Omental fat pad (tissue), 4 donors: ENCODE measurements around the gene SRR. TPM values are rescaled to one million over a fixed set of nuclear protein-coding genes. Genes with fewer than 3 reads are reported as not detected.

Source experiments
- ATAC-seq: fragments of 150-250 bp; one replicate; pipeline ENCODE4 v1.9.1; 2016; ENCODE audit warnings: mild to moderate bottlenecking, moderate library complexity; ENCODE audit not compliant: low FRiP score
- DNase-seq: peaks from one replicate; pipeline ENCODE4 v3.0.0-alpha.2; 2019; ENCODE audit warnings: low spot score
- total RNA-seq, 4 donors: library from RNA; depleted of rRNA; stranded (reverse); fragments of >200 nt; gene quantifications; one replicate each; pipeline ENCODE4 v1.1.0, GENCODE V29; 2016
- TF ChIP-seq, protein P1 (sequence below), 3 donors: fragments of 450-650 bp; IDR thresholded peaks; one replicate each; pipeline ENCODE4 v1.5.1; 2016 to 2017; ENCODE audit warnings: antibody characterized with exemption in 3 of 3, mild to moderate bottlenecking in 3 of 3, moderate library complexity in 2 of 3

Gene SRR
- total RNA-seq, 4 donors from 2014 or later, result 5.0 to 14.9 (median 7.2) TPM

- DNase-seq (no peak), ATAC-seq (no peak)
- TF ChIP-seq, protein P1, sequence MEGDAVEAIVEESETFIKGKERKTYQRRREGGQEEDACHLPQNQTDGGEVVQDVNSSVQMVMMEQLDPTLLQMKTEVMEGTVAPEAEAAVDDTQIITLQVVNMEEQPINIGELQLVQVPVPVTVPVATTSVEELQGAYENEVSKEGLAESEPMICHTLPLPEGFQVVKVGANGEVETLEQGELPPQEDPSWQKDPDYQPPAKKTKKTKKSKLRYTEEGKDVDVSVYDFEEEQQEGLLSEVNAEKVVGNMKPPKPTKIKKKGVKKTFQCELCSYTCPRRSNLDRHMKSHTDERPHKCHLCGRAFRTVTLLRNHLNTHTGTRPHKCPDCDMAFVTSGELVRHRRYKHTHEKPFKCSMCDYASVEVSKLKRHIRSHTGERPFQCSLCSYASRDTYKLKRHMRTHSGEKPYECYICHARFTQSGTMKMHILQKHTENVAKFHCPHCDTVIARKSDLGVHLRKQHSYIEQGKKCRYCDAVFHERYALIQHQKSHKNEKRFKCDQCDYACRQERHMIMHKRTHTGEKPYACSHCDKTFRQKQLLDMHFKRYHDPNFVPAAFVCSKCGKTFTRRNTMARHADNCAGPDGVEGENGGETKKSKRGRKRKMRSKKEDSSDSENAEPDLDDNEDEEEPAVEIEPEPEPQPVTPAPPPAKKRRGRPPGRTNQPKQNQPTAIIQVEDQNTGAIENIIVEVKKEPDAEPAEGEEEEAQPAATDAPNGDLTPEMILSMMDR (IDR thresholded peaks at IDR 0.05), result no peak
Observed at GRCh38 chr17:2344528-2344927, 40.8 kb downstream of the SRR start.

- TF ChIP-seq, protein P1 (IDR thresholded peaks at IDR 0.05), result no peak
- no peak for DNase-seq
- no peak for ATAC-seq
Observed at GRCh38 chr17:2346475-2346874, 42.7 kb downstream of the SRR start.

GRCh38 chr17:2347805-2348685 is 44.3 kb downstream of the SRR start:
- ATAC-seq (peak; percentile 77), DNase-seq (no peak)

DNA sequence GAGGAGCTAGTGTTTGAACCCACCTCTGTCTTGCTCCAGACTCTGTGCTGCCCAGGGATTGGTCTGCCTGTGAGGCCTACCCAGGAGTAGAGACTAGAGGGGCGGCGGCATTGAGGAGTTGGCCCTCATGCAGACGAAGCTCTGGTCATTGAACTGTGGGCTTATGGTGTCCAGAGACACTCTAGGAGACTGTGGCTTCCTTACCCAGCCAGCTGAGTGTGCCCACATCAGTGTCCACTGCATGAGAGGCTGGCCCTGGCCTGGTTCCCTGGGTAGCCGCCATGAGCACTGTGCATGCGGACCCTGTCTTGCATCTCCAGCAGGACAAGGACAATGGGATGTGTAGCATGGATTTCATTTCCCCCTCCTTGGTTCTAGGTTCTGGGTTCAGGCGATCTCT is 47.5 kb downstream of the SRR start:
- ATAC-seq, result no peak
- no peak for DNase-seq
- TF ChIP-seq, protein P1 (IDR thresholded peaks at IDR 0.05), result no peak

More at GRCh38 chr17:2347805-2348685, 44.3 kb downstream of the SRR start:
- TF ChIP-seq, protein P1 (IDR thresholded peaks at IDR 0.05), result no peak

DNA sequence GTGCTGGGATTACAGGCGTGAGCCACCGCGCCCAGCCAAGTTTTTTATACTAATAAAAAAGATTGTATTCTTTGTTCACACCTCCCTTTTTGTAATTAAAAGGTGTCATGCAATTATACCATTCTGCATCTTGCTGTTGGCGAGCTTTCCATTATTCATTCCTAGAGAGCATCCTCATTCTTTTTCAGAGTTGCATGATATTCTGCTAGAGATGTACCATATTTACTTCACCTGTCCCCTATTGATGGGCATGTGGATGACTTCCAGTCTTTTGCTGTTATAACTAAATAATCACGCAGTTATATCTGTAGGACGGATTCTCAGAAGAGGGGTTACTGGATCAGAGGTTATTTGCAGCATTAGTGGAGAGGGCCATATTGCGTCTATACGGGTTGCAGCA is 50.6 kb downstream of the SRR start:
- ATAC-seq, result no peak
- no peak for DNase-seq
- TF ChIP-seq, protein P1 (IDR thresholded peaks at IDR 0.05), result no peak

DNA sequence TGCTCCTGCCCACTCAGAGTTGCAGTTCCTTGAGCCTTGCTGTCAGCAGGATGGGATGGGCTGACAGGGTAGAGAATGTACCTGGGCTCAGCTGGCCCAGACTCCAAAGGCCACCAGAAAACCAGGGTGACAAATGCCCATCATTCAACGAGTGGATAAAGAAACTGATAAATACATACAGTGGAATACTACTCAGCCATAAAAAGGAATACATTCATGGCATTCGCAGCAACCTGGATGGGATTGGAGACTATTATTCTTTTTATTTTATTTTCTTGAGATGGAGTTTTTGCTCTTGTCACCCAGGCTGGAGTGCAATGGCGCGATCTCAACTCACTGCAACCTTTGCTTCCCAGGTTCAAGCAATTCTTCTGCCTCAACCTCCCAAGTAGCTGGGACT is 53.5 kb downstream of the SRR start:
- ATAC-seq (no peak), DNase-seq (no peak)
- TF ChIP-seq, protein P1 (IDR thresholded peaks at IDR 0.05), result no peak

GRCh38 chr17:2357931-2358434 is 54.2 kb downstream of the SRR start:
- no peak for DNase-seq
- no peak for ATAC-seq
- TF ChIP-seq, protein P1 (IDR thresholded peaks at IDR 0.05), result no peak
